PC-9 (cell line): ENCODE data around the gene NME9.

Experiments used
- CTCF ChIP-seq: fragments of 200-600 bp; sonication (generic); conservative IDR thresholded peaks from 2 replicates; pipeline ENCODE4 v1.6.1; 2017; ENCODE audit warnings: mixed run types, antibody characterized with exemption, mild to moderate bottlenecking, moderate library complexity
- EZH2 ChIP-seq: fragments of 200-600 bp; sonication (generic); IDR thresholded peaks from 2 replicates; pipeline ENCODE4 v1.8.0; 2017; ENCODE audit warnings: antibody characterized with exemption, low read depth

- TF ChIP-seq CTCF (no peak), EZH2 (no peak)
Measured at GRCh38 chr3:138331143-138331894, 1.7 kb upstream of the NME9 start.
